ENCODE results near the gene SMIM35. TPM values are rescaled to one million over a fixed set of nuclear protein-coding genes. Genes with fewer than 3 reads are reported as not detected.
A peak's percentile ranks its signal among the peaks of the same experiment; 100 is the strongest.

SMIM35 gene
- total RNA-seq, 1 experiment from 2014 or later, result not detected

DNA sequence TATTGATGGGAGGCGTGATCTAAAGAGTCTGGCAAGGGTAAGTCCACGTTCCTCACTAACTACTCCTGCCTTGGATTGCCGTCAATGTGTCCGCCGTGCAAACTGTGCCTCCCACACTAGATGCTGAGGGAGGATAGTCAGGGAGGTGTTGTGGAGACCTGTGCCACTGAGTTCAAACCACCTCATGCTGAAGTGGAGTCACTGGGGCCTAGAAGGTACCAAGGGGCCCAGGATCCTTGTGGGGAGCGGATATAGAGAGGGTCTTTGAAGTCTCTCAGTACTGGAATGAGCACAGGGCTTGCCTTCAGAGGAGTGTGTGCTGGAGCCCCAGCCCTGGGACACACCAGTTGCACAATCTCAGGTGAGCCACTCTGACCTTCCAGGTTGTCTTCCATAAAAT lies 37.0 kb downstream of the SMIM35 start:
- Histone ChIP-seq H3K9me3 (ENCODE audit: insufficient read depth, low read depth) (no peaks in the 10 kb centered on the region), H2AFZ (no peak overlapping the region), H3F3A (ENCODE audit: insufficient read depth, low read depth) (no peaks in the 10 kb centered on the region), H3K27ac (no peak overlapping the region), H3K4me3 (no peak overlapping the region), H3K36me3 (ENCODE audit: low read depth) (no peaks in the 10 kb centered on the region), H3K79me2 (ENCODE audit: low read depth) (no peaks in the 10 kb centered on the region), H4K20me1 (ENCODE audit: insufficient read depth) (0 out of 2 replicates have a peak, but pooled peaks cover 2% of the 10 kb centered on the region), H3K4me1 (replicated peaks; ENCODE audit: insufficient read depth) (no peaks in the 10 kb centered on the region; the same call in 1 of the 2 replicates), H3K4me2 (no peak overlapping the region), H3K27me3 (ENCODE audit: insufficient read depth, low read depth) (peaks cover 11% of the 10 kb centered on the region; the same call in 1 of the 2 replicates), H3K9me2 (ENCODE audit: insufficient read depth) (no peaks in the 10 kb centered on the region)
- ChIA-PET CTCF (no interaction called here), POLR2A (ENCODE audit: unreplicated experiment) (no interaction called here)
- TF ChIP-seq, protein P1, sequence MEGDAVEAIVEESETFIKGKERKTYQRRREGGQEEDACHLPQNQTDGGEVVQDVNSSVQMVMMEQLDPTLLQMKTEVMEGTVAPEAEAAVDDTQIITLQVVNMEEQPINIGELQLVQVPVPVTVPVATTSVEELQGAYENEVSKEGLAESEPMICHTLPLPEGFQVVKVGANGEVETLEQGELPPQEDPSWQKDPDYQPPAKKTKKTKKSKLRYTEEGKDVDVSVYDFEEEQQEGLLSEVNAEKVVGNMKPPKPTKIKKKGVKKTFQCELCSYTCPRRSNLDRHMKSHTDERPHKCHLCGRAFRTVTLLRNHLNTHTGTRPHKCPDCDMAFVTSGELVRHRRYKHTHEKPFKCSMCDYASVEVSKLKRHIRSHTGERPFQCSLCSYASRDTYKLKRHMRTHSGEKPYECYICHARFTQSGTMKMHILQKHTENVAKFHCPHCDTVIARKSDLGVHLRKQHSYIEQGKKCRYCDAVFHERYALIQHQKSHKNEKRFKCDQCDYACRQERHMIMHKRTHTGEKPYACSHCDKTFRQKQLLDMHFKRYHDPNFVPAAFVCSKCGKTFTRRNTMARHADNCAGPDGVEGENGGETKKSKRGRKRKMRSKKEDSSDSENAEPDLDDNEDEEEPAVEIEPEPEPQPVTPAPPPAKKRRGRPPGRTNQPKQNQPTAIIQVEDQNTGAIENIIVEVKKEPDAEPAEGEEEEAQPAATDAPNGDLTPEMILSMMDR (conservative IDR thresholded peaks at IDR 0.05), result no peak
- no peak for TF ChIP-seq EZH2 (IDR thresholded peaks at IDR 0.05; ENCODE audit: low read depth)
- no TSS peak for BruUV-seq (replicated peaks)
- intact Hi-C loops (cut with micrococcal nuclease; ENCODE audit: unreplicated experiment), result loop anchor here (5.0 kb wide), 1 partner anchor 622 kb away; no protein-coding TSS in a partner anchor
- peak in 1 of 2 experiments; percentile 36 for DNase-seq

DNA sequence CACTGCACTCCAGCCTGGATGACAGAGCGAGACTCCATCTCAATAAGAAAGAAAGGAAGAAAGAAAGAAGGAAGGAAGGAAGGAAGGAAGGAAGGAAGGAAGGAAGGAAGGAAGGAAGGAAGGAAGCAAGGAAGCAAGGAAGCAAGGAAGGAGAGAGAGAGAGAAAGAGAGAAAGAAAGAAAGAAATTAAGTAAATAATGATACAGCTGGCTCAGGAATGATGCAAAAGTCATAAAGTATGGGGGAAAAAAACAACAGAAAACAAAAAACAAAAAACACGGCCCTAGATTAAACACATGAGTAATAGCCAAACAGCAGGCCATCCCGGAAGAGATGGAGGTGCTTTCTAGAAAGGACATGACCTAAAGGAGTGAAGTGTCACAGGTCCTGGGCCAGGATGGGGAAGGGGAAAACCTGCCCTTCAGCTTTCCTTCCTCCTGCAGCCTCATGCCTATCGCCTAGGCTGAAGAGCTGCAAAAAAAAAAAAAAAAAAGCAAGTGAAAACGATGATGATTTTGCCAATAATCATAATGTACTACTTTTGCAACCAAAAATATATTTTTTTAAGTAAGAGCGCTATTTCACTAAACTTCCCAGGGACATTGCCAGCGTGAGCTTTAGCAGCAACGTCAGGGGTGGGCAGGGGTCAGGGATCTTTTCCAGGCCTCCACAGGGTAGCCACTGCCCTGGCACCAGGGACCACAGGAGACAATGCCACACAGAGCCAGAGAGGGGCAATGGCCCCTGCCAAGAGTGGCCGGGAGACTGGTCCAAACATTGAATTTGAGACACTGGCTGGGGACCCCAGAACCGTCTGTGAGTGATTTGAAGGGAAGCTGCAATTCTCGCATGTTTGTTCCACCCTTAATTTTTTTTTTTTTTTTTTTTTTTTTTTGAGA lies 38.0 kb downstream of the SMIM35 start:
- no peak overlapping the region for H2AFZ ChIP-seq
- peak in 1 of 2 experiments; percentile 47 for DNase-seq
- no peaks in the 10 kb centered on the region for H3K79me2 ChIP-seq (ENCODE audit: low read depth)
- H3K27me3 ChIP-seq (ENCODE audit: insufficient read depth, low read depth), result peaks cover 11% of the 10 kb centered on the region; the same call in 1 of the 2 replicates
- H3K4me3 ChIP-seq, result no peak overlapping the region
- ChIA-PET POLR2A (ENCODE audit: unreplicated experiment) (no interaction called here), CTCF (no interaction called here)
- intact Hi-C loops (cut with micrococcal nuclease; ENCODE audit: unreplicated experiment), result no loop called here
- BruUV-seq (replicated peaks), result no TSS peak
- TF ChIP-seq, protein P1 (conservative IDR thresholded peaks at IDR 0.05), result no peak
- no peak for TF ChIP-seq EZH2 (IDR thresholded peaks at IDR 0.05; ENCODE audit: low read depth)
- H3K36me3 ChIP-seq (ENCODE audit: low read depth), result no peaks in the 10 kb centered on the region
- H3K9me2 ChIP-seq (ENCODE audit: insufficient read depth), result no peaks in the 10 kb centered on the region
- H3K4me2 ChIP-seq, result no peak overlapping the region
- no peaks in the 10 kb centered on the region for H3F3A ChIP-seq (ENCODE audit: insufficient read depth, low read depth)
- no peaks in the 10 kb centered on the region for H3K9me3 ChIP-seq (ENCODE audit: insufficient read depth, low read depth)
- no peaks in the 10 kb centered on the region; the same call in 1 of the 2 replicates for H3K4me1 ChIP-seq (replicated peaks; ENCODE audit: insufficient read depth)
- no peak overlapping the region for H3K27ac ChIP-seq
- no peaks in the 10 kb centered on the region for H4K20me1 ChIP-seq (ENCODE audit: insufficient read depth)

- no peak overlapping the region for H2AFZ ChIP-seq
- H3K4me1 ChIP-seq (replicated peaks; ENCODE audit: insufficient read depth), result no peaks in the 10 kb centered on the region; the same call in 1 of the 2 replicates
- intact Hi-C loops (cut with micrococcal nuclease; ENCODE audit: unreplicated experiment), result no loop called here
- CTCF ChIA-PET, result no interaction called here
- no peaks in the 10 kb centered on the region for H3F3A ChIP-seq (ENCODE audit: insufficient read depth, low read depth)
- H3K9me3 ChIP-seq (ENCODE audit: insufficient read depth, low read depth), result no peaks in the 10 kb centered on the region
- no peak for DNase-seq
- no peaks in the 10 kb centered on the region for H4K20me1 ChIP-seq (ENCODE audit: insufficient read depth)
- no peaks in the 10 kb centered on the region for H3K36me3 ChIP-seq (ENCODE audit: low read depth)
- H3K27ac ChIP-seq, result no peak overlapping the region
- no peaks in the 10 kb centered on the region for H3K9me2 ChIP-seq (ENCODE audit: insufficient read depth)
- H3K79me2 ChIP-seq (ENCODE audit: low read depth), result no peaks in the 10 kb centered on the region
- TF ChIP-seq, protein P1 (conservative IDR thresholded peaks at IDR 0.05), result no peak
- TF ChIP-seq EZH2 (IDR thresholded peaks at IDR 0.05; ENCODE audit: low read depth), result no peak
- H3K4me3 ChIP-seq, result no peak overlapping the region
- BruUV-seq (replicated peaks), result no TSS peak
- peaks cover 11% of the 10 kb centered on the region; the same call in 1 of the 2 replicates for H3K27me3 ChIP-seq (ENCODE audit: insufficient read depth, low read depth)
- H3K4me2 ChIP-seq, result no peak overlapping the region
- POLR2A ChIA-PET (ENCODE audit: unreplicated experiment), result no interaction called here
These were observed 39.0 kb downstream of the SMIM35 start for GRCh38 chr11:118047749-118048148.

Measured in PC-9 (cell line).